Naive thymus-derived CD4-positive, alpha-beta T cell (primary cell): ENCODE results near the gene NEDD4L. TPM values are rescaled to one million over a fixed set of nuclear protein-coding genes. Genes with fewer than 3 reads are reported as not detected.

Experiments
- ATAC-seq: fragments of 150-1000 bp; cut with Tn5 transposase; 2 replicates; pipeline ENCODE4 v1.10.0; 2021; ENCODE audit warnings: mild to moderate bottlenecking, moderate library complexity
- CTCF ChIA-PET: fragments of 350-600 bp; sonication (Branson Sonifier 250); formaldehyde crosslinking; loops from one replicate; lab custom pipeline; 2021; ENCODE audit warnings: antibody characterized with exemption; lab: Charles Lee
- POLR2A ChIA-PET: fragments of 350-600 bp; sonication (Branson Sonifier 250); formaldehyde crosslinking; loops from one replicate; lab custom pipeline; 2021; ENCODE audit warnings: antibody characterized with exemption, inconsistent platforms; lab: Charles Lee
- DNase-seq, 9 donors: peaks; one replicate each; pipeline versions ENCODE4 v3.0.0 to v3.0.0-alpha.2; 2020 to 2022; ENCODE audit warnings: mixed read lengths in 1 of 9
- H3K27ac ChIP-seq: one replicate; pipeline ENCODE4 v1.7.0; 2013; ENCODE audit warnings: mild to moderate bottlenecking, low read depth, low read length, moderate library complexity
- H3K27me3 ChIP-seq, 2 donors: one replicate each; pipeline ENCODE4 v1.7.0; 2013; ENCODE audit warnings: low read length in 2 of 2, mild to moderate bottlenecking in 2 of 2, moderate library complexity in 2 of 2; ENCODE audit not compliant: control insufficient read depth in 2 of 2, insufficient read depth in 2 of 2
- H3K36me3 ChIP-seq, 3 experiments: 1 replicate in 2 of 3; 2 replicates in 1 of 3; pipeline ENCODE4 v1.7.0; 2013; ENCODE audit warnings: low read length in 3 of 3, mild to moderate bottlenecking in 3 of 3, moderate library complexity in 1 of 3; ENCODE audit not compliant: insufficient read depth in 3 of 3, control insufficient read depth in 2 of 3
- H3K4me1 ChIP-seq, 2 donors: one replicate each; pipeline ENCODE4 v1.7.0; 2013; ENCODE audit warnings: low read length in 2 of 2, mild to moderate bottlenecking in 2 of 2, moderate library complexity in 1 of 2; ENCODE audit not compliant: control insufficient read depth in 2 of 2, insufficient read depth in 2 of 2
- H3K4me3 ChIP-seq: 2 replicates; pipeline ENCODE4 v1.7.0; 2013; ENCODE audit warnings: mild to moderate bottlenecking, low read length
- H3K9me3 ChIP-seq, 3 experiments: 1 replicate in 2 of 3; 2 replicates in 1 of 3; pipeline ENCODE4 v1.7.0; 2013; ENCODE audit warnings: low read length in 3 of 3; ENCODE audit not compliant: control insufficient read depth in 2 of 3
- H3K27ac Mint-ChIP-seq, 9 donors: one replicate each; pipeline ENCODE4 v1.8.0; 2020 to 2022; ENCODE audit warnings: mixed read lengths in 9 of 9, mild to moderate bottlenecking in 8 of 9, moderate library complexity in 5 of 9, inconsistent platforms in 2 of 9
- H3K27me3 Mint-ChIP-seq, 5 donors: one replicate each; pipeline ENCODE4 v1.8.0; 2021 to 2022; ENCODE audit warnings: mixed read lengths in 5 of 5, mild to moderate bottlenecking in 1 of 5
- H3K36me3 Mint-ChIP-seq, 5 donors: one replicate each; pipeline ENCODE4 v1.8.0; 2020 to 2022; ENCODE audit warnings: mixed read lengths in 5 of 5, mild to moderate bottlenecking in 3 of 5, inconsistent platforms in 1 of 5
- H3K4me1 Mint-ChIP-seq, 7 donors: one replicate each; pipeline ENCODE4 v1.8.0; 2020 to 2022; ENCODE audit warnings: mixed read lengths in 7 of 7, mild to moderate bottlenecking in 3 of 7, inconsistent platforms in 1 of 7
- H3K4me3 Mint-ChIP-seq, 10 donors: one replicate each; pipeline ENCODE4 v1.8.0; 2020 to 2022; ENCODE audit warnings: mild to moderate bottlenecking in 10 of 10, mixed read lengths in 10 of 10, moderate library complexity in 6 of 10, inconsistent platforms in 2 of 10
- H3K9me3 Mint-ChIP-seq, 11 donors: one replicate each; pipeline ENCODE4 v1.8.0; 2020 to 2022; ENCODE audit warnings: mixed read lengths in 11 of 11, mild to moderate bottlenecking in 4 of 11, inconsistent platforms in 1 of 11, moderate library complexity in 1 of 11
- intact Hi-C, 2 donors: fragments of 100-400 bp; cut with micrococcal nuclease; formaldehyde crosslinking; loops; one replicate each; pipeline ENCODE4 v1.15.1; 2023
- polyA plus RNA-seq, 2 donors: library from polyadenylated mRNA; unstranded; fragments of 300-500 nt; fragmentation: Illumina TruSeq; gene quantifications; one replicate each; pipeline ENCODE4 v1.2.3, GENCODE V29; 2021
- total RNA-seq, 6 experiments: library from RNA in 5 of 6; stranded (reverse) in 5 of 6; gene quantifications; 1 replicate in 5 of 6; 2 replicates in 1 of 6; pipeline ENCODE4 v1.2.3 and lab custom pipeline; 2021 to 2026

NEDD4L gene
- total and polyA plus RNA-seq, 7 experiments from 2014 or later, result 1.1 to 10.3 (median 4.2) TPM

DNA sequence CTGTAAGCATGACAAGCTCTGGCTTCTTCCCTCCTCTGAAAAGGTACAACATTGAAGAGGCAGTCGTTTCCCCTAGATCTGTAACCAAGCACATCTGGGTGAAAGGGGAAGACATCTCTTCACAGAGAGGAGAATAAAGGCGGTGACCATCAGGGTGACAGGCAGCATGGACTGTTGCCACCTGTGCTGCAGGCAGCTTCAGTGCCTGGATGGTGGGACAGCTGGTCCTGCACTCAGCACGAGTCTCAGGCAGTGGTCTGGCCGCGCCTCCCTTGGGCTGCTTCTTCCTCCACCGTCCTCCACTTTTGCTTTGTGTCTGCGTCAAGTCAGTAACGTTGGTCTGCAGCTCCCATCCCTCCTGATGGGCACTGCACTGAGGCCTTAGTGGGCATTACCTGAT is 264.4 kb downstream of the NEDD4L start:
- POLR2A ChIA-PET, result interaction anchor here (1.4 kb wide), 1 partner anchor 10 kb away, joined by 3 read pairs; no protein-coding TSS in a partner anchor
- CTCF ChIA-PET, result interaction anchor here (0.5 to 1.6 kb wide), 3 partner anchors 9 to 455 kb away, joined by 3 to 4 read pairs (median 3); no protein-coding TSS in a partner anchor
- intact Hi-C loops, result no loop called here
- DNase-seq (no peak), ATAC-seq (no peak)
- H3K9me3 Mint-ChIP-seq, result peaks cover 0 to 16% (median 3%) of the 10 kb centered on the region in 11 donors
- no peak overlapping the region for H3K4me3 Mint-ChIP-seq
- H3K4me1 Mint-ChIP-seq, result peaks cover 15 to 70% (median 62%) of the 10 kb centered on the region in 7 donors
- H3K4me1 ChIP-seq, result peaks cover 0 to 56% of the 10 kb centered on the region in 2 donors
- H3K4me3 ChIP-seq, result no peak overlapping the region
- H3K27ac Mint-ChIP-seq, result peak overlapping the region in 4 of 9 donors; percentile 17 to 89 (median 82)
- no peaks in the 10 kb centered on the region for H3K9me3 ChIP-seq
- H3K27ac ChIP-seq, result no peak overlapping the region
- no peaks in the 10 kb centered on the region for H3K27me3 ChIP-seq
- no peaks in the 10 kb centered on the region for H3K36me3 ChIP-seq
- peaks cover 0 to 4% (median 0%) of the 10 kb centered on the region in 5 donors for H3K36me3 Mint-ChIP-seq
- H3K27me3 Mint-ChIP-seq, result peaks cover 0 to 33% (median 0%) of the 10 kb centered on the region in 5 donors

DNA sequence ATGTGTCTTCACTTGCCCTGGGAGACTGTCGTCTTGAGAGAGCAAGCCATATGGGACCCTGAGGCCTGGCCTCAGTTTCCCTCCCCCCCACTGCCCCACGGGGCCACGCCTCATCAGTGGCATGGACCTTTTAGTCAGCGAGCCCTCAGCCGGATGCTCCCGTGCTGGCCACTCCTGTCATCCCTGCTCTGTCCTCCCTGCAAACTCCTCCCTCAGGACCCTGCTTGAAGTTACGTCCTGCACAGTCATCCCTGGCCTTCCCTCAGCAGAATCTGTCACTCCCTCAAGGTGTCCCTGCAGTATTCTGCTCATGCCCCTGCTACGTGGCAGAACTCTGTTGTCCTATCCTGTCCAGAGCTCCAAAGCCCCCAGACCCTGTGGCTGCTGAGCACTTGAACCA is 265.1 kb downstream of the NEDD4L start:
- Mint-ChIP-seq H3K9me3 (peaks cover 0 to 16% (median 3%) of the 10 kb centered on the region in 11 donors), H3K36me3 (peaks cover 0 to 4% (median 0%) of the 10 kb centered on the region in 5 donors), H3K27me3 (peaks cover 0 to 30% (median 0%) of the 10 kb centered on the region in 5 donors), H3K4me3 (peak overlapping the region in 5 of 10 donors; percentile 41 to 70 (median 49)), H3K4me1 (peaks cover 10 to 70% (median 58%) of the 10 kb centered on the region in 7 donors), H3K27ac (peak overlapping the region in 8 of 9 donors; percentile 63 to 95 (median 84))
- intact Hi-C loops, result no loop called here
- H3K4me3 ChIP-seq, result no peak overlapping the region
- no peak for ATAC-seq
- DNase-seq, result no peak
- no peaks in the 10 kb centered on the region for H3K36me3 ChIP-seq
- peaks cover 0 to 50% of the 10 kb centered on the region in 2 donors for H3K4me1 ChIP-seq
- CTCF ChIA-PET, result no interaction called here
- POLR2A ChIA-PET, result interaction anchor here (1.4 kb wide), 1 partner anchor 9 kb away, joined by 3 read pairs; no protein-coding TSS in a partner anchor
- no peaks in the 10 kb centered on the region for H3K9me3 ChIP-seq
- H3K27me3 ChIP-seq, result no peaks in the 10 kb centered on the region
- peak overlapping the region; percentile 53 for H3K27ac ChIP-seq

DNA sequence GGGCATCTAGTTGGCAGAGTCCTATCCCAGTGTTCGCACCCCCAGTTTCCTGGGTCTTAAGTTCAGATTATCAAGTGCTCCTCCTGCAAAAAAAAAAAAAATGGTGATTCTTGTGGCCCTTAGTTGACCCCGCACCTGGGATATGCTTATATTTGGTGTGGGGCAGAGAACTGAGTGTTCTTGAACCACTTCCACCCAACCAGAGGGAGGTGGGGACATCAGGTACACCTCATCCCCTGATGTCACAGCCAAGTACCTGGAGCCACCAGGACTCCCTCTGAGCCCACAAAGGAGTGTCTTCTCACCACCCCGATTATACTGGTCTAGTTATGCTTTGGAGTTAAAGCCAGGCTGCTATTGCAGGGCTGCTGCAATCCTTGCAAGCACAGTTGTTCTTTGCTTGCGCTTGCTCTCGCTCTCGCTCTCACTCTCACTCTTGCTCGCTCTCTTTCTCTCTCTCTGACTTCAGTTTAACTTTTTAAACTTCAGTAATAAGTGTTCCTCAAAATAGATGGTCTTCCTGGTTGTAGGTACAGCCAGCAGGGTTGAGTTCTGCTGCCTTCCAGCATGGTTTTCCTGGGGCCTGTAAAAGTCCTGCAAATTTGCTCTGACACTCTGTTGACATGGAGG is 265.7 kb downstream of the NEDD4L start:
- Histone ChIP-seq H3K4me1 (peaks cover 0 to 46% of the 10 kb centered on the region in 2 donors), H3K27me3 (no peaks in the 10 kb centered on the region), H3K4me3 (peak overlapping the region; percentile 24), H3K27ac (peak overlapping the region; percentile 53), H3K36me3 (no peaks in the 10 kb centered on the region), H3K9me3 (no peaks in the 10 kb centered on the region)
- ChIA-PET POLR2A (no interaction called here), CTCF (no interaction called here)
- H3K4me1 Mint-ChIP-seq, result peaks cover 10 to 70% (median 58%) of the 10 kb centered on the region in 7 donors
- H3K4me3 Mint-ChIP-seq, result peak overlapping the region in 9 of 10 donors; percentile 14 to 82 (median 47)
- H3K36me3 Mint-ChIP-seq, result peaks cover 0 to 4% (median 0%) of the 10 kb centered on the region in 5 donors
- intact Hi-C loops, result no loop called here
- H3K27ac Mint-ChIP-seq, result peak overlapping the region in 8 of 9 donors; percentile 63 to 95 (median 84)
- ATAC-seq (no peak), DNase-seq (peak in 1 of 9 donors; percentile 25)
- peaks cover 0 to 16% (median 3%) of the 10 kb centered on the region in 11 donors for H3K9me3 Mint-ChIP-seq
- H3K27me3 Mint-ChIP-seq, result peaks cover 0 to 26% (median 0%) of the 10 kb centered on the region in 5 donors

DNA sequence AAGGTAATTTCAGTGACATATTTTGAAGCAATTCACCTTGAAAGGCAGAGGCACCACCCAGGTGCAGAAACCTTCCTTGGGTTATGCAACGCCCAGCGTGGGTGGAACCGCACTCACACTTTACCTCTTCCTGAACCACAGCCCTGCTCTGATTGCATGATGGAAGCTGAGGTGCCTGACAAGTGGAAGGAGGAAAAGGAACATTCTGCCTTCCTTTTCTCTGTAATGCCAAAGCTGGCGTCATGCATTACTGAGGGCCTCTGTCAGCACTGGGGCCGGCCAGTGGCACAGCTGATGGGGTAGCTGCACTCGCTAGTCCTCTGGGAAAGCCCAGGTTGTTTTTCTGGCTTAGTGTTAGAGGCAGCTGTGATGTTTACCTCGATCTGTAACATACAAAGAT is 266.5 kb downstream of the NEDD4L start:
- Histone ChIP-seq H3K36me3 (no peaks in the 10 kb centered on the region), H3K4me1 (peaks cover 0 to 48% of the 10 kb centered on the region in 2 donors), H3K9me3 (no peaks in the 10 kb centered on the region), H3K27ac (peak overlapping the region; percentile 53), H3K4me3 (peak overlapping the region; percentile 24), H3K27me3 (no peaks in the 10 kb centered on the region)
- Mint-ChIP-seq H3K4me1 (peaks cover 11 to 74% (median 59%) of the 10 kb centered on the region in 7 donors), H3K27me3 (peaks cover 0 to 24% (median 0%) of the 10 kb centered on the region in 5 donors), H3K4me3 (peak overlapping the region; percentile 10 to 82 (median 46)), H3K27ac (peak overlapping the region; percentile 11 to 95 (median 84)), H3K9me3 (peaks cover 0 to 10% (median 3%) of the 10 kb centered on the region in 11 donors), H3K36me3 (peaks cover 0 to 4% (median 0%) of the 10 kb centered on the region in 5 donors)
- intact Hi-C loops, result no loop called here
- DNase-seq, result peak in 8 of 9 donors; percentile 28 to 67 (median 62)
- ChIA-PET POLR2A (interaction anchor here (1.1 to 1.8 kb wide), 2 partner anchors 10 to 11 kb away, joined by 3 to 5 read pairs; no protein-coding TSS in a partner anchor), CTCF (no interaction called here)
- peak; percentile 65 for ATAC-seq

DNA sequence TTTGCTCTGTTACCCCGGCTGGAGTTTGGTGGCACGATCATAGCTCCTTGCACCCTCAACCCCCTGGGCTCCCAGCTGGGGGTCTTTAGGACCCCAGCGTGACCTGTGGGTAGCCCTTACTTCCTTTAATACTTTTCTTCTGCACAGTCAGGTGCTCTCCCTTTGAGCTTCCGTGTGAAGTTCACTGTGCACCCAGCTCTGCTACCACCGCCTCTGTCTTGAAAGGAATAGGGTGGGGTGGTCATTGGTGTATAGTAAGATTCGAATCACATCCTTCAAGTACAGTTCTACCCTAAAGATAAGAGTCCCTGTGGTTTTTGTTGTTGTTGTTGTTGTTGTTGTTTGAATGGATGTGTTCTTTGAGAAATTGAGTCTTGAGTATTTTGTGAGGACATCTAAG is 267.4 kb downstream of the NEDD4L start:
- intact Hi-C loops, result loop anchor here in 1 of 2 donors (1.0 kb wide), 2 partner anchors 8 to 11 kb away; no protein-coding TSS in a partner anchor
- POLR2A ChIA-PET, result interaction anchor here (1.1 to 1.8 kb wide), 2 partner anchors 11 kb away, joined by 3 to 5 read pairs; no protein-coding TSS in a partner anchor
- H3K9me3 ChIP-seq, result no peaks in the 10 kb centered on the region
- no peak for DNase-seq
- H3K4me1 ChIP-seq, result peaks cover 0 to 50% of the 10 kb centered on the region in 2 donors
- H3K27ac Mint-ChIP-seq, result peak overlapping the region in 8 of 9 donors; percentile 63 to 95 (median 84)
- H3K4me1 Mint-ChIP-seq, result peaks cover 14 to 83% (median 68%) of the 10 kb centered on the region in 7 donors
- peaks cover 0 to 20% (median 0%) of the 10 kb centered on the region in 5 donors for H3K27me3 Mint-ChIP-seq
- no peak overlapping the region for H3K4me3 ChIP-seq
- no peak for ATAC-seq
- peak overlapping the region; percentile 53 for H3K27ac ChIP-seq
- H3K36me3 Mint-ChIP-seq, result no peaks in the 10 kb centered on the region
- CTCF ChIA-PET, result interaction anchor here (0.7 to 0.9 kb wide), 2 partner anchors 8 to 10 kb away, joined by 3 read pairs; no protein-coding TSS in a partner anchor
- H3K27me3 ChIP-seq, result no peaks in the 10 kb centered on the region
- no peaks in the 10 kb centered on the region for H3K36me3 ChIP-seq
- peaks cover 0 to 2% (median 0%) of the 10 kb centered on the region in 11 donors for H3K9me3 Mint-ChIP-seq
- peak overlapping the region; percentile 26 to 72 (median 46) for H3K4me3 Mint-ChIP-seq

DNA sequence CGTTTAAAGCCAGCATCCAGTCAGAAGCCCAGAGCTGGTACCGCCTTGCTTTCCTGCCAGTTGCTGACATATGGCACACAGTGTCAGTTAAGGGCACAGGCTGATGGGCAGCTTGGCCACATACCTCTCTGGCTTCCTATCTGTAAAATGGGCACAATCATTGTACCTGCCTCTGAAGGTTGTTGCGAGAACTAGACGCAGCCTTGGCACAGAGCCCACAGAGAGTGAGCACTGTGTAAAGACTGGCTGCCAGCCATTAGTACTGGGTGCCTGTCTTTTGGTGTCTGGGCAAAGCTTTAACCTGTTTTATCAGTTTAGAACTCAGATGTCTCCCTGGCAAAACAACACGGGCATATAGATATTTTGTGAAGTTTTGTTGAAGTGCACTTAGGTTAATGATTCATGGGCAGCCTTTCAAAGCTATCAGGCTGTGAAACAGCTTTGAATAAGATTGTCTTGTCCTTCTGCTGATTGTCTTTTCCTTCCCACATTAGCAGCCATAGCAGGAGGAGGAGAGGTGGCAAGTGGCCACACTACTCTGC is 269.5 kb downstream of the NEDD4L start:
- CTCF ChIA-PET, result no interaction called here

More for the DNA sequence above, 269.5 kb downstream of the NEDD4L start:
- Mint-ChIP-seq H3K27ac (peak overlapping the region in 4 of 9 donors; percentile 17 to 54 (median 34)), H3K36me3 (no peaks in the 10 kb centered on the region), H3K4me3 (peak overlapping the region in 2 of 10 donors; percentile 34 to 44), H3K9me3 (peaks cover 0 to 2% (median 0%) of the 10 kb centered on the region in 11 donors), H3K4me1 (peaks cover 16 to 91% (median 75%) of the 10 kb centered on the region in 7 donors), H3K27me3 (peaks cover 0 to 14% (median 0%) of the 10 kb centered on the region in 5 donors)
- Histone ChIP-seq H3K4me3 (no peak overlapping the region), H3K36me3 (no peaks in the 10 kb centered on the region), H3K9me3 (no peaks in the 10 kb centered on the region), H3K27ac (no peak overlapping the region), H3K4me1 (peaks cover 0 to 59% of the 10 kb centered on the region in 2 donors), H3K27me3 (no peaks in the 10 kb centered on the region)
- ATAC-seq, result no peak
- POLR2A ChIA-PET, result no interaction called here
- DNase-seq, result no peak
- intact Hi-C loops, result no loop called here
